Lower leg skin (tissue), 4 donors: ENCODE results near the gene GMPPB. TPM values are rescaled to one million over a fixed set of nuclear protein-coding genes. Genes with fewer than 3 reads are reported as not detected.

ENCODE experiments used
- DNase-seq, 2 donors: peaks; one replicate each; pipeline ENCODE4 v3.0.0-alpha.2; 2019; ENCODE audit warnings: low spot score in 2 of 2
- H3K4me3 ChIP-seq: fragments of 200-600 bp; sonication (generic); 2 replicates; pipeline ENCODE4 v1.5.1; 2017; ENCODE audit warnings: mild to moderate bottlenecking, low read depth; ENCODE audit not compliant: poor library complexity, severe bottlenecking
- POLR2A ChIP-seq, 2 donors: fragments of 450-650 bp; IDR thresholded peaks; one replicate each; pipeline ENCODE4 v1.6.1; 2016 to 2017; ENCODE audit warnings: antibody characterized with exemption in 2 of 2, mild to moderate bottlenecking in 1 of 2, moderate library complexity in 1 of 2
- WGBS, 2 donors: methylation state at CpG; one replicate each; pipeline ENCODE4 v1.1.5; 2018; 5-methylcytosine and 5-hydroxymethylcytosine counted together
- intact Hi-C: fragments of 100-400 bp; cut with DNase I; formaldehyde crosslinking; loops from one replicate; pipeline ENCODE4 v1.15.0; 2023; ENCODE audit warnings: low total_unique reads
- total RNA-seq, 4 donors: library from RNA; depleted of rRNA; stranded (reverse); fragments of >200 nt; gene quantifications; one replicate each; pipeline ENCODE4 v1.1.0, GENCODE V29; 2016
- TF ChIP-seq, protein P1 (sequence below), 3 donors: fragments of 450-650 bp; IDR thresholded peaks; one replicate each; pipeline ENCODE4 v1.5.1; 2016; ENCODE audit warnings: antibody characterized with exemption in 3 of 3, mild to moderate bottlenecking in 3 of 3, moderate library complexity in 2 of 3

Gene GMPPB
- total RNA-seq = 10 to 100 TPM; 10.1 to 27.6 (median 18.2) TPM

DNA sequence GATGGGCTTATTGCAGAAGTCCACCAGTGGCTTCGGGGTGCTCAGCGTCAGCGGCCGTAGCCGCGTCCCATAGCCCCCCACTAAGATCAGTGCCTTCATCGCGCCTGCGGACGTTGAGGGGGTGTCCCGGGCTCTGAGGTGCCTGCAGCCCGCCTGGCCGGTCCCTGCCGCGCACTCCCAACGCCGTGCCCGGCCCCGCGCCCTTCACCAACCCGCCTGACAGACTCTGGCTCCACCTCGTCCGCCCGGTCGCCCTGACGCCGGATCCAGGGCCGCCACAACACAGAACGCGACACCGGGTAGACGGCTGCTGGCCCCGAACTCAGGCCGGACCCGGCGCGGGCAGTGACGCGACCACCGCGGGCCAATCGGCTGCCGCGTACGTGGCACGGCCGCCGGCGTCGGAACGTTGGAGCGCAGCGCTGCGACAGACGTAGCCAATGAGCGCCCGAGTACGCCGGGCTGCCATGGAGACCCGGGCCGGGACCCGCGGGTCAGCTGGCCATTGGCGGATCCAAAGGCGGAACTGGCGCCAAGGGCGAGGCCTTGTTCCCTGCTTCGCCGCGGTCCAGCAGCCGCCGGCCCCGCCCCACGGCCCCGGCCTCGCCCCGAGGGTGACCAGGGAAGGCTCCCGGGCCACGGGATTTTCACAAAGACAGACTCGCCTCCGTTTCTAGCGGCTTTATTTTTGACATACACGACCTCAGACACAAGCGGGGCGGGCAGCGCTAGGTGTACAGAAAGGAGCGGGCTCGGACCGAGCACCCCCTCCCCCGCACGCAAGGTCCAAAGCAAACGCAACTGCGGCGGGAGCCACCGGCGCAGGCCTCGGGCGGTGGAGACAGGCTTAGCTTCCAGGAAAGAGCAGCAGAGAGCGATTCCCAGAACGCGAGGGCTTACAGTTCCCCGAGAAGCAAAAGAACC, at the start of gene GMPPB:
Gene GMPPB (minus strand): TSS at position 324 of the 924 bp plus-strand sequence. CDS start 225 bp downstream, at position 99.
- intact Hi-C loops = loop anchor here (10.0 kb wide), 1 partner anchor 61 kb away; the partner anchor contains the start of gene IP6K1
- TF ChIP-seq, protein P1, sequence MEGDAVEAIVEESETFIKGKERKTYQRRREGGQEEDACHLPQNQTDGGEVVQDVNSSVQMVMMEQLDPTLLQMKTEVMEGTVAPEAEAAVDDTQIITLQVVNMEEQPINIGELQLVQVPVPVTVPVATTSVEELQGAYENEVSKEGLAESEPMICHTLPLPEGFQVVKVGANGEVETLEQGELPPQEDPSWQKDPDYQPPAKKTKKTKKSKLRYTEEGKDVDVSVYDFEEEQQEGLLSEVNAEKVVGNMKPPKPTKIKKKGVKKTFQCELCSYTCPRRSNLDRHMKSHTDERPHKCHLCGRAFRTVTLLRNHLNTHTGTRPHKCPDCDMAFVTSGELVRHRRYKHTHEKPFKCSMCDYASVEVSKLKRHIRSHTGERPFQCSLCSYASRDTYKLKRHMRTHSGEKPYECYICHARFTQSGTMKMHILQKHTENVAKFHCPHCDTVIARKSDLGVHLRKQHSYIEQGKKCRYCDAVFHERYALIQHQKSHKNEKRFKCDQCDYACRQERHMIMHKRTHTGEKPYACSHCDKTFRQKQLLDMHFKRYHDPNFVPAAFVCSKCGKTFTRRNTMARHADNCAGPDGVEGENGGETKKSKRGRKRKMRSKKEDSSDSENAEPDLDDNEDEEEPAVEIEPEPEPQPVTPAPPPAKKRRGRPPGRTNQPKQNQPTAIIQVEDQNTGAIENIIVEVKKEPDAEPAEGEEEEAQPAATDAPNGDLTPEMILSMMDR (IDR thresholded peaks at IDR 0.05) = no peak
- TF ChIP-seq POLR2A (IDR thresholded peaks at IDR 0.05) = no peak
- WGBS, 2 donors = 0% methylated on average over 12 to 69 of the region's 102 CpGs
- DNase-seq = peak; percentile 95 to 99
- H3K4me3 ChIP-seq = peak within 1 kb of the TSS; percentile 96

DNA sequence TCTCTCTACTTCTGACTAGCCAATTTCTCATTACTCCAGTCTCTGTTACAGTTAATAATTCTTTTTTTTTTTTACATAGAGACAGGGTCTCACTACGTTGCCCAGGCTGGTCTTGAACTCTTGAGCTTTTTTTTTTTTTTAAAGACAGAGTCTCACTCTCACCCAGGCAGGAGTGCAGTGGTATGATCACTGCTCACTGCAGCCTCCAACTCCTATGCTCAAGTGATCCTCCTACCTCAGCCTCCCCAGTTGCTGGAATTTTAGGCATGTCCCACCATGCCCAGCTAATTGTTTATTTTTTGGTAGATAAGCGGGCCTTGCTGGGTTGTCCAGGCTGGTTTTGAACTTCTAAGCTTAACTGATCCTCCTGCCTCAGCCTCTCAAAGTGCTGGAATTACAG, 49.0 kb upstream of the GMPPB start:
- DNase-seq = peak in 1 of 2 donors; percentile 9
- intact Hi-C loops = no loop called here
- H3K4me3 ChIP-seq = no peak overlapping the region
- WGBS, 2 donors = 94 to 95% methylated on average over 2 of the region's 2 CpGs
- TF ChIP-seq POLR2A (IDR thresholded peaks at IDR 0.05) = no peak
- TF ChIP-seq, protein P1 (IDR thresholded peaks at IDR 0.05) = no peak

DNA sequence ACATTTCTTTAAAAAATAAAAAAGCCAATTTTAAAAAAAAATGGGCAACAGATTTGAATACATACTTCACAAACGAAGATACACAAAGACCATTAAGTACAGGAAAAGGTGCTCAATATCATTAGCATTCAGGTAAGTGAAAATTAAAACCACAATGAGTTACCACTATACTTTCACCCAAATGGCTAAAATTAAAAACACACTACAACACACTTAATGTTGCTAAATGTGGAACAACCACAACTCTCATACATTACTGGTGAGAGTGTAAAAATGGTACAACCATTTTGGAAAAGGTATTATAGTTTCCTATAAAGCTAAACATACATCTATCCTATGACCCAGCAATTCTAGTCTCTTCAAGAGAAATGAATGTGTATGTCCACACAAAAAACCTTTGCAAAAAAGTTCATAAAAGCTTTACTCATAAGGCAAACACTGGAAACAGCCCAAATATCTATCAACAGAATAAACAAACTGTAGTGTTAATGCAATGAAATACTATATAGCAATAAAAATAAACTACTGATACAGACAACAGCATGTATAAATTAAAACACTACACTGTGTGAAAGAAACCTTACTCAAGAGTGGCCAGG, 47.7 kb upstream of the GMPPB start:
- DNase-seq = no peak
- 68 to 73% methylated on average over 1 of the region's 1 CpG for WGBS, 2 donors
- no peak for TF ChIP-seq POLR2A (IDR thresholded peaks at IDR 0.05)
- TF ChIP-seq, protein P1 (IDR thresholded peaks at IDR 0.05) = no peak
- no peak overlapping the region for H3K4me3 ChIP-seq
- intact Hi-C loops = no loop called here

DNA sequence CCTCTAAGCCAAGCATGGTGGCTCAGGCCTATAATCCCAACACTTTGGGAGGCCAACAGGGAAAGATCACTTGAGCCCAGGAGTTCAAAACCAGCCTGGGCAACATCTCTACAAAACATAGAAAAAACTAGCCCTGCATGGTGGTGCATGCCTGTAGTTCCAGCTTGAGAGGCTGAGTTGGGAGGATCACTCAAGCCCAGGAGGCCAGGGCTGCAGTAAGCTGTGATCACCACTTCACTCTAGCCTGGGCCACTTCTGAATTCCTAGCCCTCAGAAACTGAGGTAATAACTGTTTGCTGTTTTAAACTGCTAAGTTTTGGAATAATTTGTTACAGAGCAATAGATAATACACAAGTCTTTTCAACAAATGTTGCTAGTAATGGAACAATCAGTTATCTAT, 46.2 kb upstream of the GMPPB start:
- intact Hi-C loops = no loop called here
- peak in 1 of 2 donors; percentile 31 for DNase-seq
- H3K4me3 ChIP-seq = no peak overlapping the region
- no peak for TF ChIP-seq POLR2A (IDR thresholded peaks at IDR 0.05)
- TF ChIP-seq, protein P1 (IDR thresholded peaks at IDR 0.05) = no peak

DNA sequence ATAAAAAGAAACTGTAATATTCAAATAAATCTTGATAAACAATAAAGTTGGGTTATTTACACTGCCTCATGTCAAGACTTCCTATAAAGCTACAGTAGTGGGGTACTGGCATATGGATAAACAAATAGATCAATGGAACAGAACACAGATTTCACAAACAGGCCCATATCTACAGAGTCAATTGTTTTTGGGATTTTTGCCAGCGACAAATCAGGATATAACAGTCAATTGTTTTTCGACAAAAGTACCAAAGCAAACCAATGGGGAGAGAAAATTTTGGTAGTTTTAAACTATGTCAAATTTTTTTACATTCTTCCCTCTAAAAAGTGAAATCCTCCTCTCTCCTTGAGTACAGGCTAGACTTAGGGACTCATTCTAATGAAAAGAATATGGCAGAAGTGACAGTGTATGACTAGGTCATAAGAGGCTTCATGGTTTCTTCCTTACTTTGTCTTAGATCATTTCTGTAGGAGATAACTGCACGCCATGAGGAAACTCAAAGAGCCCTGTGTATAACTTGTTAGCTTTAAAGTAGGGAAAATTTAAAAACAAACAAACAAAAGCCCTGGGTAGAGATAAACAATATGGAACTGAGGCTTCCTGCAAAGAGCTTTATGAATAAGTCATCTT, 45.6 kb upstream of the GMPPB start:
- 92 to 95% methylated on average over 3 of the region's 3 CpGs for whole genome bisulfite sequencing, 2 donors
- TF ChIP-seq, protein P1 (IDR thresholded peaks at IDR 0.05) = no peak
- no peak for TF ChIP-seq POLR2A (IDR thresholded peaks at IDR 0.05)

More for the DNA sequence above, 45.6 kb upstream of the GMPPB start:
- no peak overlapping the region for H3K4me3 ChIP-seq
- intact Hi-C loops = no loop called here
- no peak for DNase-seq
